GM12801 (cell line): ENCODE results near the gene RNF123.

Source experiments
- TF ChIP-seq, protein P1 (sequence below): IDR thresholded peaks from one replicate; pipeline ENCODE4 v1.5.1; 2011; ENCODE audit warnings: control low read depth; ENCODE audit not compliant: insufficient read length; ENCODE audit errors: extremely low read depth

Gene RNF123

DNA sequence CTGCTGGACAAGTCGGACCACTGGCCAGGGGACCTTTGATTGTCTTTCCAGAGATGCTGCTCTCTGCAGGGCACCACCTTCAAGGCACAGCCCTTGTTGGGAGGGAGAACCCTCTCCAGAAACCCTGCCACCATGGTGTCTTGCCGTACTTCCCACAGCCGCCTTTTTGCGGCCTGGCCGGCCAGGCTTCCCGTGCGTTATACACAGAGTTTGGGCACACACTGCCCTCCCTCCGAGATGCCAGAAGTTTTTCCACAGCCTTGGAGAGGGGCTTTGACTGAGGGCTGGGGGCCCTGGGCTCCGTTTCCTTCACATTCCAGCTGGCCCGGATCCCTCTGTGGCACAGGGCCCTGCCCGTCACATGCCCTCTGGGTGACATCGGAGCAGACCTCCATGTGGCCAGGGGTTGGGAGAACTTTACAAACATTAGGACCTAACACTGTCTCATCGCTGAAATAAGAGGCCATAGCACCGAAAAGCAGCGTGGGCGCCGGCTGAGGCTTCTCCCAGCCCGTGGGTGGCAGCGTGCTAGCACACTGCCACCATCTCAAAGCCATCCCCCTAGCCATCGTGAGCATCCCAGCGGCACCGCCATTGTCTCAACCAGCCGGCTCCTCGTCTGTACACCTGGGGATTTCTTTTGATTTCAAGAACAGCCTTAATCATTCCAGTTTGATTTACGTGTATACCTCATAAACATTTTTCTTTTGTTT is 21.5 kb upstream of the RNF123 start:
- TF ChIP-seq, protein P1, sequence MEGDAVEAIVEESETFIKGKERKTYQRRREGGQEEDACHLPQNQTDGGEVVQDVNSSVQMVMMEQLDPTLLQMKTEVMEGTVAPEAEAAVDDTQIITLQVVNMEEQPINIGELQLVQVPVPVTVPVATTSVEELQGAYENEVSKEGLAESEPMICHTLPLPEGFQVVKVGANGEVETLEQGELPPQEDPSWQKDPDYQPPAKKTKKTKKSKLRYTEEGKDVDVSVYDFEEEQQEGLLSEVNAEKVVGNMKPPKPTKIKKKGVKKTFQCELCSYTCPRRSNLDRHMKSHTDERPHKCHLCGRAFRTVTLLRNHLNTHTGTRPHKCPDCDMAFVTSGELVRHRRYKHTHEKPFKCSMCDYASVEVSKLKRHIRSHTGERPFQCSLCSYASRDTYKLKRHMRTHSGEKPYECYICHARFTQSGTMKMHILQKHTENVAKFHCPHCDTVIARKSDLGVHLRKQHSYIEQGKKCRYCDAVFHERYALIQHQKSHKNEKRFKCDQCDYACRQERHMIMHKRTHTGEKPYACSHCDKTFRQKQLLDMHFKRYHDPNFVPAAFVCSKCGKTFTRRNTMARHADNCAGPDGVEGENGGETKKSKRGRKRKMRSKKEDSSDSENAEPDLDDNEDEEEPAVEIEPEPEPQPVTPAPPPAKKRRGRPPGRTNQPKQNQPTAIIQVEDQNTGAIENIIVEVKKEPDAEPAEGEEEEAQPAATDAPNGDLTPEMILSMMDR = no peak

DNA sequence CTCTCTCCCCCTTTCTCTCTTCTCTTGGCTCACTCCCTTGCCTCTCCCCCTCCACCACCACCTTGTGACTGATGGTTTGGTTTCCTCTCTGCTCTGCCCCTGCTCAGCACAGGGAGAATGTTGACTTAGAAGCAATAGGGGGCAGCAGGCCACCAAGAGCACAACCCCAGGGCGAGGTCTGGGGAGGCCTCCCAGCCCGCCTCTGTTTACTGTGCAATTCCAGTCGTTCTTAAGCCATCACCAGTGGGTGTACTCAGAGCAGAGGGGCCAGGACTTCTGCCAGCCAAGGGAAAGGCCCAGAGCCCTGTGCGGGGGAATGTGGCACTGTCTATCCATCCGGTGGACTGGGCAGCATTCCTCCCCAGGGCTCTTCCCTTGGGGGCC is 21.0 kb upstream of the RNF123 start:
- TF ChIP-seq, protein P1 = no peak

DNA sequence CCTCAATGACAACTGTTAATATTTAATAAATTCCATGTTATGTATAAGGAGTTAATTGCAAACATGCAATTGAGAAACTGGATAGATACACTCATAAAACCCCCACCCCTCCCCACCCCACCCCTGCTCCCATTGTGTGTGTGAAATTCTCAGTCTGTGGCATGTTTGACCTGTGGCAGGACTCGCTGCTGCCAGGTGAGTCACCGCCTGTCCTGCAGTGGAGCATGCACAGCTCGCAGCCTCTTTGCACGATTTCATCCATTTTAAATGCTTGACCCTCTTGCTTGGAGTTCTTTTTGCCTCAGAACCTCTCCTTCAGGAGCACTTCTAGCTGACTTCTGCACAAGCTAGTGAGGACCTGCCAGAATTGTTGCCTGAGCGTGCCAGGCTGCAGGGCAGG is 20.5 kb upstream of the RNF123 start:
- TF ChIP-seq, protein P1 = no peak

DNA sequence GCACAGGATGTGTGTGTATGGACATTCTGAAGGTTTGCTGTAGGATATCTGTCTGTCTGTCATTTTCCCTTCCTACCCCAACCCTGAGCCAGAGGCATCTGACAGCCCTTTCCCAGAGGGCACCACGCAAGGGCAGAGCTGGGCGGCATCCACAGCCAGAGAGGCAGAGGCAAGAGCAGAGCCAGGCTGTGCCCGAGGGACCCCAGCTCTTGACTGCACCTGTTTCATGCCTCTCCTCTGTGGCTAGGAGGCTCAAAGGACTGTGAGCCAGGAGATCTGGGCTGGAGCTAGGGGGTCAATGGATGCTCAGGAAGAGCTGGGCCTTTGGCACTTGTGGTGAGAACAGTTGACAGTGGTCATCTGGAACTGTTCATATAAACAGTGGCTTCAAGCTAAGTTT is 20.0 kb upstream of the RNF123 start:
- TF ChIP-seq, protein P1 = no peak

DNA sequence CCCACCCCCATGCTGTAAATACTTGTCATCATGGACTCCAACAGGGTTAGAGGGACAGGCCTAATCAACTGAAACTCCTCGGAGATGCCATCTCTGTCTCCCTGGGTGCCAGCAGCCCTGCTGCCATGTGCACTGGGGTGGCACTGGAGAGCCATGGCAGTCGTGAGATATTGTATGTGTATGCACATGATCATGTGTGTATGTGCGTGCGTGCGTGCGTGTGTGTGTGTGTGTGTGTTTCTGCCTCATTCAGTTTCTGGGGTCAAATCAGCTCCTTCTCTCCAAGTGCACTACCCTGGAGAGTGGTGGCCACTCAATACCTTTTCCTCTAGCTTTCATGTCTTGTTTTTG is 18.4 kb upstream of the RNF123 start:
- TF ChIP-seq, protein P1 = no peak

DNA sequence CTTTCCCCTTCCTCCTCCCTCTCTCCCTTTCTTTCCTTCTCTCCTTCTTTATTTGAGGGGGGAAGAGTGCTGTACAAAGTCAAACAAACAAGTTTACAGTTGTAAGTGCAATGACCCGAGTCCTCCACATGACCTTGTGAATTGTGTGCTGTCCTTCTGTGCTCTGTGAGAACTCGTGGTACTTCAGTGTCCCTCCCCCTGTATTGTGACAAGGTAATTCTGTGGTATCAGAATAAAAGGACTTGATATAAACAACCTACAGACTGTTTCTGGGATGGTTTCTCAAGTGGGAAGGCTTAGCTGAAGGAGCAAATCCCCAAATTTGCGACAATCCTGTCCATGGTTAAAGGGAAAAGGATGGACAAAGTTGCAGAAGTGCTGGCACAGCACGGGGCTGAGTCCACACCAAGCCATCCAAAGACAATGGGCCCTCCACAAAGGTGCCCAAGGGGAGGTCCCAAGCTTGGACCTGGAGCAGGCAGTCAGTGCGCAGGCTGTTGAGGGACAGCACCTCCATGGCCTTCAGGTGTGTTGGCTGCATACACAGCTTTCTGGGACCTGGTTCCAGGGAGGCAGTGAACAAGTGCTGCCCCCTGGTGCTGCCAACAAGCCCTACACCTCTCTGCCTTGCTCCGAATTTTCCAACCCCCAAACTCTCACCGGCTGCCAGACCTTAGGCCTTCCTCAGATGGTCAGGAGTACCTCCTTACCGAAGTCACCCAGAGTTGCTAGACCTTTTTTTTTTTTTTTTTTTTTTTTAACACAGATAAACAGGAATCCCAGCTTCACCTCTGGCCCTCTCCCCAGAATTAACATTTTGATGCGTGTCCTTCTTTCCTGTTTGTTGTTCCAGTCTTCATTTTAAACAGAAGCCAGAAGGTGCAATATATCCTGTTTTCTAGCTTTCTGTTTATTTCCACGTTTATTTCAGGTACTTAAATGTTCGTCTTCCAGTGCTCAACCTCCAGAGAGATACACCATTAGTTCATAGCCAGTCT is 17.8 kb upstream of the RNF123 start:
- TF ChIP-seq, protein P1 = no peak

DNA sequence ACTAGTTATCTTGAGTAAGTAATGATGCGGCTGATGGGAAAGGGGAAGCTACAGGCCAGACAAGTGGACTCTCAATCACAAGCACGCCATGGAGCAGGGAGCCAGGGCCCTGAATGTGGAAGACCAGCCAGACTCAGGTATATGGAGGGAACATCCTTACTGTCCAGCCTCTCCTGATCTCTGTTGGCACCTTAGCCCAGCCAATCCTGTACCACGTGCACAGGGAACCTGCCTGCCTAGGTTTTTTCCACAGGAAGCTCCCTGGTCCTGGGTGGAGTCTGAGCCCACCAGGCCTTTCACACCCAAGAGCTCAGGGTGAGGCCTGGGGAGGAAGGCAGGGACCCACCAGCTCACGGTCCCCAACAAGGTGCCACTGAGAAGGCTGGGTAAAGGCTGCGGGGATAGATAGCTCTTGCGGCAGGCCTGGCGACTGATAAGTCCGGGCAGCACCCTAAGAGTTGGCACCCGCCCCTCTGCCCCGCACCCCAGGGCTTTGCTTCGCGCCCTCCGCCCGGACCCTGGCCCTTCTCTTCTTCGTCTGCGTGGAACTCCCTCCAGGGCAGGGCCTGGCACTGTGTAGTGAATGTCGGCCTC is 16.1 kb upstream of the RNF123 start:
- TF ChIP-seq, protein P1 = no peak
